Endothelial cell of umbilical vein (primary cell): ENCODE measurements around the gene SLAMF1. TPM values are rescaled to one million over a fixed set of nuclear protein-coding genes. Genes with fewer than 3 reads are reported as not detected.

ENCODE experiments used
- BruUV-seq: library from RNA; stranded (reverse); fragments of 400-500 nt; replicated peaks from 2 replicates; lab custom pipeline; 2021; lab: Mats Ljungman, UMichigan
- CTCF ChIA-PET: fragments of 300-600, 350-600 bp; sonication (Branson Sonifier 250); formaldehyde crosslinking; loops from one replicate; lab custom pipeline; 2021; ENCODE audit warnings: antibody characterized with exemption, inconsistent platforms; lab: Charles Lee
- POLR2A ChIA-PET: fragments of 300-600, 350-600 bp; sonication (Branson Sonifier 250); formaldehyde crosslinking; loops from one replicate; lab custom pipeline; 2021; ENCODE audit warnings: antibody characterized with exemption, inconsistent platforms; lab: Charles Lee
- DNase-seq: peaks from one replicate; pipeline ENCODE4 v3.0.0-alpha.2; 2011; ENCODE audit warnings: low read depth, low spot score
- FAIRE-seq: peaks from 2 replicates; lab custom pipeline; 2011; peaks lifted over from hg19 to GRCh38; lab: Jason Lieb, UNC
- H2AFZ ChIP-seq: 2 replicates; pipeline ENCODE4 v1.6.0; 2012; ENCODE audit warnings: low read depth, low read length, control low read depth, inconsistent platforms
- H3K27ac ChIP-seq: 2 replicates; pipeline ENCODE4 v1.5.1; 2011; ENCODE audit warnings: low read depth, mild to moderate bottlenecking, control low read depth, low read length, moderate library complexity; ENCODE audit not compliant: insufficient read depth
- H3K27me3 ChIP-seq, 2 experiments: 2 replicates each; pipeline versions ENCODE4 v1.6.0 to v1.6.1; 2011; ENCODE audit warnings: low read length in 2 of 2, mixed read lengths in 1 of 2; ENCODE audit not compliant: control insufficient read depth in 2 of 2, insufficient read depth in 2 of 2
- H3K36me3 ChIP-seq, 2 experiments: 2 replicates in 1 of 2; 3 replicates in 1 of 2; pipeline ENCODE4 v1.5.1; 2011; ENCODE audit warnings: low read length in 2 of 2, mild to moderate bottlenecking in 1 of 2, moderate library complexity in 1 of 2; ENCODE audit not compliant: control insufficient read depth in 2 of 2, insufficient read depth in 2 of 2; ENCODE audit errors: extremely low read depth in 1 of 2
- H3K4me1 ChIP-seq: 3 replicates; pipeline ENCODE4 v1.5.1; 2011; ENCODE audit warnings: mild to moderate bottlenecking, low read length; ENCODE audit not compliant: control insufficient read depth, insufficient read depth; ENCODE audit errors: extremely low read depth
- H3K4me2 ChIP-seq: 2 replicates; pipeline ENCODE4 v1.6.1; 2011; ENCODE audit warnings: low read length, control low read depth, mixed read lengths; ENCODE audit not compliant: insufficient read depth
- H3K4me3 ChIP-seq, 3 experiments: fragments of 200-600 bp in 1 of 3; sonication (generic), shearing (Covaris generic) in 1 of 3; replicated peaks in 1 of 3; 2 replicates each; pipeline ENCODE4 v1.5.1; 2011 to 2016; ENCODE audit warnings: control low read depth in 3 of 3, low read length in 3 of 3, mild to moderate bottlenecking in 2 of 3, inconsistent platforms in 1 of 3, low read depth in 1 of 3, moderate library complexity in 1 of 3; ENCODE audit not compliant: insufficient read depth in 1 of 3
- H3K79me2 ChIP-seq: 2 replicates; pipeline ENCODE4 v1.6.0; 2012; ENCODE audit warnings: low read length, inconsistent platforms; ENCODE audit not compliant: control insufficient read depth, insufficient read depth
- H3K9ac ChIP-seq: replicated peaks from 2 replicates; pipeline ENCODE3; 2011; ENCODE audit warnings: low read length, control low read depth; ENCODE audit not compliant: insufficient read depth; ENCODE audit errors: extremely low read depth
- H3K9me1 ChIP-seq: replicated peaks from 3 replicates; pipeline ENCODE4 v1.6.0; 2011; ENCODE audit warnings: mild to moderate bottlenecking, low read length; ENCODE audit not compliant: control insufficient read depth, insufficient read depth; ENCODE audit errors: extremely low read depth
- H3K9me3 ChIP-seq: replicated peaks from 2 replicates; pipeline ENCODE4 v1.5.1; 2012; ENCODE audit warnings: low read length, inconsistent platforms; ENCODE audit not compliant: control insufficient read depth, insufficient read depth
- H4K20me1 ChIP-seq: replicated peaks from 2 replicates; pipeline ENCODE3; 2011; ENCODE audit warnings: mild to moderate bottlenecking, low read length; ENCODE audit not compliant: control insufficient read depth, insufficient read depth; ENCODE audit errors: extremely low read depth
- EZH2 ChIP-seq: IDR thresholded peaks from 2 replicates; pipeline ENCODE4 v1.6.1; 2012; ENCODE audit warnings: borderline replicate concordance, low read depth, mild to moderate bottlenecking, moderate library complexity, low read length, inconsistent platforms; ENCODE audit not compliant: severe bottlenecking
- FOS ChIP-seq: IDR thresholded peaks from 2 replicates; pipeline ENCODE4 v1.6.1; 2011; ENCODE audit warnings: mild to moderate bottlenecking, low read length, moderate library complexity, borderline replicate concordance; ENCODE audit not compliant: insufficient read depth
- GATA2 ChIP-seq: IDR thresholded peaks from 2 replicates; pipeline ENCODE4 v1.7.0; 2011; ENCODE audit warnings: low read depth, mild to moderate bottlenecking, moderate library complexity, mixed read lengths, low read length; ENCODE audit not compliant: insufficient read length, insufficient read depth
- JUN ChIP-seq: IDR thresholded peaks from 2 replicates; pipeline ENCODE4 v1.6.1; 2011; ENCODE audit warnings: borderline replicate concordance, low read depth; ENCODE audit not compliant: insufficient read length, insufficient read depth
- MYC ChIP-seq: IDR thresholded peaks from one replicate; pipeline ENCODE4 v1.6.1; 2011; ENCODE audit warnings: mild to moderate bottlenecking, low read depth, low read length
- POLR2A ChIP-seq: IDR thresholded peaks from 2 replicates; pipeline ENCODE4 v1.6.1; 2012; ENCODE audit warnings: low read depth, mild to moderate bottlenecking, control low read depth, low read length
- POLR2AphosphoS5 ChIP-seq: IDR thresholded peaks from 2 replicates; pipeline ENCODE4 v1.6.1; 2012; ENCODE audit warnings: low read depth, mild to moderate bottlenecking, control low read depth, low read length, moderate library complexity; ENCODE audit not compliant: insufficient read depth
- dilution Hi-C: fragments of 300-500 bp; cut with MboI; formaldehyde crosslinking; loops from one replicate; pipeline ENCODE4 v1.15.0; 2019; ENCODE audit warnings: low sequenced_read_pairs; ENCODE audit not compliant: extremely low pct_ligation_motif_present
- intact Hi-C: fragments of 100-400 bp; cut with micrococcal nuclease; formaldehyde crosslinking; loops from one replicate; pipeline ENCODE4 v1.10.0; 2022
- polyA plus RNA-seq, 4 experiments: library from polyadenylated mRNA; depleted of rRNA in 3 of 4; stranded (reverse) in 3 of 4; unstranded in 1 of 4; fragments of >200 nt; gene quantifications; 2 replicates each; pipeline versions ENCODE4 v1.2.1 to v1.2.3, GENCODE V29; 2011 to 2012; ENCODE audit warnings: missing spikeins in 1 of 4
- total RNA-seq: library from RNA; stranded (reverse); gene quantifications from 2 replicates; pipeline ENCODE4 v1.2.3, GENCODE V29; 2021
- TF ChIP-seq, protein P1 (sequence below), 2 donors: IDR thresholded peaks; 1 replicate in 1 of 2; 2 replicates in 1 of 2; pipeline ENCODE4 v1.5.1; 2011; ENCODE audit warnings: low read length in 2 of 2, mild to moderate bottlenecking in 2 of 2, moderate library complexity in 2 of 2, control low read depth in 1 of 2, inconsistent platforms in 1 of 2, low read depth in 1 of 2; ENCODE audit not compliant: insufficient read depth in 1 of 2; ENCODE audit errors: extremely low read depth in 1 of 2
- TF ChIP-seq, protein P2 (sequence below): IDR thresholded peaks from 2 replicates; pipeline ENCODE4 v1.6.1; 2011; ENCODE audit not compliant: insufficient read depth, insufficient read length

The SLAMF1 gene
- total and polyA plus RNA-seq, 2 donors (not counting 3 experiments of a cell fraction or from before 2014, with no cell fraction given) = not detected

DNA sequence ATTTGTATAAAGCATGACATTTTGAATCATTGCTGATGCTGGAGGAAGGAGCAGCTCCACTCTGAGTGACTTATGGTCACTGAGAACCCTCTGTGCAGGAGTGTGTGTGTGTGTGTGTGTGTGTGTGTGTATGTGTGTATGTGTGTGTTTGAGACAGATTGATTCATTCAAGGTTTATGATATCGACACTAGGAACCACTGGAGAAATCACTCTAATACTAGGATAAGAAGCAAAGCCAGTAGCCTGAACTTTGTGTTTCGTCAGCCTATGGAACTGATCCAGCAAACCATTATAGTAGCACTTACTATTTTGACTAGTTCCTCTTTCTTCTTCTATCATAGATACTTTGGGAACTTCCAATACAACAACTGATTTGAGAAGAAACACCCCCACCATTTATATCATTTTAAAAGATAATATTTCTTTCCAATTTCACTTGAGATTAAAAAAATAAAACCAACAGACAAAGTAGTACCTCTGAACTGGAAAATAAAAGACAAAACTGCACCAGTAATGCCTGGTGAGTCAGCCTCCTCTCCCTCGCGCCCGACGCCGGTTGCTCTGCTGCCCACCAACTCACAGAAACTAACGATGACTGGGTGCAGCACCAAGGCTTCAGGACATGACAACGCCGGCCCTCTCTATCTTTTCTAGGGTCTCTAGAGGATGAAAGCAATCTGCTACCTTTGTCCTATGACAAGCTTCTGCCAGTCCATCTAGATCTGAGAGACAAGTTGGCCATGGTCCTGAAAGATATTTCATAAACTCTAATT is 20.9 kb downstream of the SLAMF1 start:
- FAIRE-seq (no peak), DNase-seq (no peak)
- H3K36me3 ChIP-seq = no peaks in the 10 kb centered on the region
- H3K27me3 ChIP-seq = peaks cover 0 to 2% of the 10 kb centered on the region in 2 experiments
- H3K27ac ChIP-seq = no peak overlapping the region
- H3K4me3 ChIP-seq = no peak overlapping the region
- H4K20me1 ChIP-seq = no peaks in the 10 kb centered on the region
- H3K4me2 ChIP-seq = no peak overlapping the region
- no peaks in the 10 kb centered on the region for H3K79me2 ChIP-seq
- POLR2A ChIA-PET = no interaction called here
- CTCF ChIA-PET = no interaction called here
- BruUV-seq = no TSS peak
- H3K9me1 ChIP-seq = no peaks in the 10 kb centered on the region
- no peak overlapping the region for H3K9ac ChIP-seq
- no peak overlapping the region for H2AFZ ChIP-seq
- intact Hi-C loops (no loop called here), dilution Hi-C loops (no loop called here)
- TF ChIP-seq JUN (no peak), FOS (no peak), POLR2AphosphoS5 (no peak), MYC (no peak), POLR2A (no peak), GATA2 (no peak), EZH2 (no peak)
- TF ChIP-seq, protein P1, sequence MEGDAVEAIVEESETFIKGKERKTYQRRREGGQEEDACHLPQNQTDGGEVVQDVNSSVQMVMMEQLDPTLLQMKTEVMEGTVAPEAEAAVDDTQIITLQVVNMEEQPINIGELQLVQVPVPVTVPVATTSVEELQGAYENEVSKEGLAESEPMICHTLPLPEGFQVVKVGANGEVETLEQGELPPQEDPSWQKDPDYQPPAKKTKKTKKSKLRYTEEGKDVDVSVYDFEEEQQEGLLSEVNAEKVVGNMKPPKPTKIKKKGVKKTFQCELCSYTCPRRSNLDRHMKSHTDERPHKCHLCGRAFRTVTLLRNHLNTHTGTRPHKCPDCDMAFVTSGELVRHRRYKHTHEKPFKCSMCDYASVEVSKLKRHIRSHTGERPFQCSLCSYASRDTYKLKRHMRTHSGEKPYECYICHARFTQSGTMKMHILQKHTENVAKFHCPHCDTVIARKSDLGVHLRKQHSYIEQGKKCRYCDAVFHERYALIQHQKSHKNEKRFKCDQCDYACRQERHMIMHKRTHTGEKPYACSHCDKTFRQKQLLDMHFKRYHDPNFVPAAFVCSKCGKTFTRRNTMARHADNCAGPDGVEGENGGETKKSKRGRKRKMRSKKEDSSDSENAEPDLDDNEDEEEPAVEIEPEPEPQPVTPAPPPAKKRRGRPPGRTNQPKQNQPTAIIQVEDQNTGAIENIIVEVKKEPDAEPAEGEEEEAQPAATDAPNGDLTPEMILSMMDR (IDR thresholded peaks at IDR 0.05; ENCODE audit: extremely low read depth in 1 of 2, insufficient read depth in 1 of 2, low read depth in 1 of 2, low read length in 2 of 2) = no peak
- TF ChIP-seq, protein P2, sequence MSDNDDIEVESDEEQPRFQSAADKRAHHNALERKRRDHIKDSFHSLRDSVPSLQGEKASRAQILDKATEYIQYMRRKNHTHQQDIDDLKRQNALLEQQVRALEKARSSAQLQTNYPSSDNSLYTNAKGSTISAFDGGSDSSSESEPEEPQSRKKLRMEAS = no peak
- H3K4me1 ChIP-seq = no peaks in the 10 kb centered on the region
- no peaks in the 10 kb centered on the region for H3K9me3 ChIP-seq
